IPS-20b (cell line): Measurements from ENCODE around the gene NEO1.

Experiments
- H3K27ac ChIP-seq: one replicate; pipeline ENCODE4 v1.5.1; 2013; ENCODE audit warnings: low read length
- H3K27me3 ChIP-seq: 2 replicates; pipeline ENCODE4 v1.6.1; 2013; ENCODE audit warnings: mild to moderate bottlenecking, low read length, inconsistent platforms; ENCODE audit not compliant: insufficient read depth
- H3K36me3 ChIP-seq: 2 replicates; pipeline ENCODE4 v1.6.1; 2013; ENCODE audit warnings: low read depth, mild to moderate bottlenecking, inconsistent platforms, low read length, moderate library complexity; ENCODE audit not compliant: insufficient read depth
- H3K4me1 ChIP-seq: 2 replicates; pipeline ENCODE4 v1.6.1; 2013; ENCODE audit warnings: mild to moderate bottlenecking, control low read depth, inconsistent platforms, low read length, moderate library complexity; ENCODE audit not compliant: insufficient read depth
- H3K4me3 ChIP-seq: 2 replicates; pipeline ENCODE4 v1.5.1; 2013; ENCODE audit warnings: mild to moderate bottlenecking, low read length, inconsistent platforms
- H3K9ac ChIP-seq: 2 replicates; pipeline ENCODE4 v1.6.1; 2013; ENCODE audit warnings: low read depth, mild to moderate bottlenecking, inconsistent platforms, low read length, moderate library complexity
- H3K9me3 ChIP-seq: 2 replicates; pipeline ENCODE4 v1.6.1; 2013; ENCODE audit warnings: mild to moderate bottlenecking, low read depth, low read length, inconsistent platforms; ENCODE audit not compliant: insufficient read depth

NEO1 gene

GRCh38 chr15:73019601-73020146, 32.6 kb upstream of the NEO1 start:
- Histone ChIP-seq H3K4me1 (peaks cover 24% of the 10 kb centered on the region), H3K27ac (no peak overlapping the region), H3K27me3 (no peaks in the 10 kb centered on the region), H3K4me3 (no peak overlapping the region), H3K9me3 (no peaks in the 10 kb centered on the region), H3K9ac (no peak overlapping the region), H3K36me3 (no peaks in the 10 kb centered on the region)

GRCh38 chr15:73021139-73021621, 31.1 kb upstream of the NEO1 start:
- Histone ChIP-seq H3K9ac (no peak overlapping the region), H3K36me3 (no peaks in the 10 kb centered on the region), H3K27ac (no peak overlapping the region), H3K4me3 (peak overlapping the region; percentile 31; the same call in 1 of the 2 replicates), H3K4me1 (peaks cover 24% of the 10 kb centered on the region), H3K27me3 (no peaks in the 10 kb centered on the region), H3K9me3 (no peaks in the 10 kb centered on the region)

- no peak overlapping the region for H3K9ac ChIP-seq
- H3K36me3 ChIP-seq: no peaks in the 10 kb centered on the region
- H3K4me3 ChIP-seq: no peak overlapping the region
- H3K27me3 ChIP-seq: no peaks in the 10 kb centered on the region
- peaks cover 24% of the 10 kb centered on the region for H3K4me1 ChIP-seq
- no peaks in the 10 kb centered on the region for H3K9me3 ChIP-seq
- H3K27ac ChIP-seq: no peak overlapping the region
These were observed 30.1 kb upstream of the NEO1 start for GRCh38 chr15:73022161-73022560.

GRCh38 chr15:73023071-73023470, 29.2 kb upstream of the NEO1 start:
- no peak overlapping the region for H3K9ac ChIP-seq
- no peak overlapping the region for H3K27ac ChIP-seq
- H3K36me3 ChIP-seq: no peaks in the 10 kb centered on the region
- H3K4me1 ChIP-seq: peaks cover 24% of the 10 kb centered on the region
- H3K27me3 ChIP-seq: no peaks in the 10 kb centered on the region
- H3K9me3 ChIP-seq: no peaks in the 10 kb centered on the region
- H3K4me3 ChIP-seq: no peak overlapping the region

- H3K27me3 ChIP-seq: no peaks in the 10 kb centered on the region
- no peak overlapping the region for H3K9ac ChIP-seq
- peaks cover 24% of the 10 kb centered on the region for H3K4me1 ChIP-seq
- H3K27ac ChIP-seq: no peak overlapping the region
- no peak overlapping the region for H3K4me3 ChIP-seq
- H3K9me3 ChIP-seq: no peaks in the 10 kb centered on the region
- no peaks in the 10 kb centered on the region for H3K36me3 ChIP-seq
These were observed 28.1 kb upstream of the NEO1 start for GRCh38 chr15:73024168-73024567.

GRCh38 chr15:73026511-73027054, 25.7 kb upstream of the NEO1 start:
- H3K4me3 ChIP-seq: no peak overlapping the region
- no peak overlapping the region for H3K27ac ChIP-seq
- H3K36me3 ChIP-seq: no peaks in the 10 kb centered on the region
- no peak overlapping the region for H3K9ac ChIP-seq
- H3K9me3 ChIP-seq: no peaks in the 10 kb centered on the region
- H3K4me1 ChIP-seq: peaks cover 10% of the 10 kb centered on the region
- H3K27me3 ChIP-seq: no peaks in the 10 kb centered on the region

GRCh38 chr15:73028031-73028430, 24.2 kb upstream of the NEO1 start:
- Histone ChIP-seq H3K9me3 (no peaks in the 10 kb centered on the region), H3K9ac (no peak overlapping the region), H3K27ac (no peak overlapping the region), H3K36me3 (no peaks in the 10 kb centered on the region), H3K4me1 (no peaks in the 10 kb centered on the region), H3K27me3 (no peaks in the 10 kb centered on the region), H3K4me3 (no peak overlapping the region)

- Histone ChIP-seq H3K36me3 (no peaks in the 10 kb centered on the region), H3K27ac (no peak overlapping the region), H3K9me3 (no peaks in the 10 kb centered on the region), H3K4me1 (no peaks in the 10 kb centered on the region), H3K9ac (no peak overlapping the region), H3K27me3 (no peaks in the 10 kb centered on the region), H3K4me3 (no peak overlapping the region)
These were observed 23.3 kb upstream of the NEO1 start for GRCh38 chr15:73028831-73029451.

GRCh38 chr15:73030122-73030679, 22.1 kb upstream of the NEO1 start:
- H3K4me1 ChIP-seq: no peaks in the 10 kb centered on the region
- no peak overlapping the region for H3K9ac ChIP-seq
- no peak overlapping the region for H3K27ac ChIP-seq
- H3K4me3 ChIP-seq: no peak overlapping the region
- H3K36me3 ChIP-seq: no peaks in the 10 kb centered on the region
- H3K9me3 ChIP-seq: no peaks in the 10 kb centered on the region
- no peaks in the 10 kb centered on the region for H3K27me3 ChIP-seq

- H3K4me3 ChIP-seq: no peak overlapping the region
- no peaks in the 10 kb centered on the region for H3K27me3 ChIP-seq
- H3K9ac ChIP-seq: no peak overlapping the region
- H3K27ac ChIP-seq: no peak overlapping the region
- H3K36me3 ChIP-seq: no peaks in the 10 kb centered on the region
- H3K9me3 ChIP-seq: no peaks in the 10 kb centered on the region
- H3K4me1 ChIP-seq: no peaks in the 10 kb centered on the region
These were observed 20.6 kb upstream of the NEO1 start for GRCh38 chr15:73031648-73032047.

- no peaks in the 10 kb centered on the region for H3K4me1 ChIP-seq
- H3K36me3 ChIP-seq: no peaks in the 10 kb centered on the region
- no peak overlapping the region for H3K4me3 ChIP-seq
- no peaks in the 10 kb centered on the region for H3K27me3 ChIP-seq
- no peak overlapping the region for H3K27ac ChIP-seq
- no peaks in the 10 kb centered on the region for H3K9me3 ChIP-seq
- no peak overlapping the region for H3K9ac ChIP-seq
These were observed 18.7 kb upstream of the NEO1 start for GRCh38 chr15:73033611-73034010.

GRCh38 chr15:73034221-73034620, 18.0 kb upstream of the NEO1 start:
- H3K4me3 ChIP-seq: no peak overlapping the region
- no peaks in the 10 kb centered on the region for H3K9me3 ChIP-seq
- H3K27me3 ChIP-seq: no peaks in the 10 kb centered on the region
- no peak overlapping the region for H3K27ac ChIP-seq
- H3K4me1 ChIP-seq: no peaks in the 10 kb centered on the region
- no peaks in the 10 kb centered on the region for H3K36me3 ChIP-seq
- H3K9ac ChIP-seq: no peak overlapping the region
